Esophagus squamous epithelium (tissue), 5 donors: ENCODE results near the gene ADCY7. TPM values are rescaled to one million over a fixed set of nuclear protein-coding genes. Genes with fewer than 3 reads are reported as not detected.

Experiments used
- DNase-seq: peaks from one replicate; lab custom pipeline; 2025; lab: John Stamatoyannopoulos, UW
- H3K27ac ChIP-seq, 4 donors: fragments of 200-600 bp; sonication (generic); one replicate each; pipeline ENCODE4 v1.5.1; 2016 to 2019; ENCODE audit warnings: mild to moderate bottlenecking in 1 of 4
- H3K27me3 ChIP-seq, 4 donors: fragments of 200-600 bp; sonication (generic); 1 replicate in 3 of 4; 2 replicates in 1 of 4; pipeline versions ENCODE4 v1.5.1 to v1.6.0; 2017 to 2021; ENCODE audit warnings: antibody characterized with exemption in 1 of 4
- H3K36me3 ChIP-seq, 3 donors: fragments of 200-600 bp; sonication (generic); one replicate each; pipeline ENCODE4 v1.5.1; 2016 to 2019
- H3K4me1 ChIP-seq, 3 donors: fragments of 200-600 bp; sonication (generic); one replicate each; pipeline ENCODE4 v1.5.1; 2017 to 2019
- H3K4me3 ChIP-seq, 4 donors: fragments of 200-600 bp; sonication (generic); 1 replicate in 3 of 4; 2 replicates in 1 of 4; pipeline ENCODE4 v1.5.1; 2016 to 2019; ENCODE audit warnings: mild to moderate bottlenecking in 2 of 4, moderate library complexity in 1 of 4
- H3K9me3 ChIP-seq, 3 donors: fragments of 200-600 bp; sonication (generic); one replicate each; pipeline ENCODE4 v1.5.1; 2016 to 2019
- CTCF ChIP-seq, 6 experiments: fragments of 450-650 bp in 4 of 6; fragments of 200-600 bp in 2 of 6; sonication (generic) in 2 of 6; IDR thresholded peaks; one replicate each; pipeline ENCODE4 v1.5.1; 2016 to 2019; ENCODE audit warnings: antibody characterized with exemption in 6 of 6, mild to moderate bottlenecking in 4 of 6, moderate library complexity in 4 of 6
- POLR2A ChIP-seq, 4 donors: fragments of 450-650 bp; IDR thresholded peaks; one replicate each; pipeline ENCODE4 v1.6.1; 2017; ENCODE audit warnings: antibody characterized with exemption in 4 of 4, mild to moderate bottlenecking in 4 of 4, moderate library complexity in 3 of 4
- WGBS, 2 donors: methylation state at CpG; one replicate each; pipeline ENCODE4 v1.1.5; 2018; 5-methylcytosine and 5-hydroxymethylcytosine counted together
- intact Hi-C: fragments of 100-400 bp; cut with DNase I; formaldehyde crosslinking; loops from one replicate; pipeline ENCODE4 v1.15.0; 2022
- total RNA-seq, 4 donors: library from RNA; depleted of rRNA; stranded (reverse); fragments of >200 nt; gene quantifications; one replicate each; pipeline ENCODE4 v1.1.0, GENCODE V29; 2016
- donor health status: DM: yes; HTN: yes; CAD: no.

Gene ADCY7
- total RNA-seq, 4 donors from 2014 or later: 21.2 to 23.9 (median 23.3) TPM

GRCh38 chr16:50289950-50290764, 23.8 kb downstream of the ADCY7 start:
- WGBS, 2 donors: 86 to 88% methylated on average over 9 to 17 of the region's 30 CpGs
- DNase-seq: no peak
- no peak overlapping the region for H3K27ac ChIP-seq
- no peaks in the 10 kb centered on the region for H3K27me3 ChIP-seq
- no peak overlapping the region for H3K4me3 ChIP-seq
- peaks cover 0 to 8% (median 0%) of the 10 kb centered on the region in 3 donors for H3K4me1 ChIP-seq
- H3K36me3 ChIP-seq: peaks cover 0 to 83% (median 0%) of the 10 kb centered on the region in 3 donors
- intact Hi-C loops: no loop called here
- peaks cover 0 to 4% (median 0%) of the 10 kb centered on the region in 3 donors for H3K9me3 ChIP-seq
- TF ChIP-seq POLR2A (IDR thresholded peaks at IDR 0.05): no peak

- H3K9me3 ChIP-seq: peaks cover 0 to 4% (median 0%) of the 10 kb centered on the region in 3 donors
- H3K27me3 ChIP-seq: no peaks in the 10 kb centered on the region
- H3K36me3 ChIP-seq: peaks cover 0 to 90% (median 0%) of the 10 kb centered on the region in 3 donors
- no peak for DNase-seq
- 100% methylated on average over 2 of the region's 6 CpGs; no CpG with 5 or more reads in 1 of the 2 donors for whole genome bisulfite sequencing, 2 donors
- intact Hi-C loops: no loop called here
- H3K27ac ChIP-seq: no peak overlapping the region
- no peak overlapping the region for H3K4me3 ChIP-seq
- H3K4me1 ChIP-seq: peaks cover 0 to 1% (median 0%) of the 10 kb centered on the region in 3 donors
- TF ChIP-seq CTCF (IDR thresholded peaks at IDR 0.05) (no peak), POLR2A (IDR thresholded peaks at IDR 0.05) (no peak)
These were observed 24.5 kb downstream of the ADCY7 start for GRCh38 chr16:50290856-50291255.

- Histone ChIP-seq H3K4me1 (no peaks in the 10 kb centered on the region), H3K36me3 (peaks cover 0 to 94% (median 0%) of the 10 kb centered on the region in 3 donors), H3K4me3 (no peak overlapping the region), H3K27me3 (no peaks in the 10 kb centered on the region), H3K9me3 (no peaks in the 10 kb centered on the region), H3K27ac (no peak overlapping the region)
- intact Hi-C loops: no loop called here
- 91% methylated on average over 4 of the region's 26 CpGs; no CpG with 5 or more reads in 1 of the 2 donors for WGBS, 2 donors
- DNase-seq: no peak
- TF ChIP-seq POLR2A (IDR thresholded peaks at IDR 0.05) (no peak), CTCF (IDR thresholded peaks at IDR 0.05) (no peak)
These were observed 25.6 kb downstream of the ADCY7 start for GRCh38 chr16:50291719-50292565.

GRCh38 chr16:50292566-50292948, 26.2 kb downstream of the ADCY7 start:
- Histone ChIP-seq H3K4me3 (no peak overlapping the region), H3K27me3 (no peaks in the 10 kb centered on the region), H3K27ac (no peak overlapping the region), H3K36me3 (peaks cover 0 to 98% (median 0%) of the 10 kb centered on the region in 3 donors), H3K9me3 (no peaks in the 10 kb centered on the region), H3K4me1 (no peaks in the 10 kb centered on the region)
- intact Hi-C loops: no loop called here
- 92 to 95% methylated on average over 4 to 7 of the region's 12 CpGs for WGBS, 2 donors
- no peak for TF ChIP-seq CTCF (IDR thresholded peaks at IDR 0.05)
- no peak for TF ChIP-seq POLR2A (IDR thresholded peaks at IDR 0.05)
- no peak for DNase-seq

GRCh38 chr16:50293041-50293783, 26.9 kb downstream of the ADCY7 start:
- Histone ChIP-seq H3K9me3 (no peaks in the 10 kb centered on the region), H3K4me3 (no peak overlapping the region), H3K27me3 (no peaks in the 10 kb centered on the region), H3K36me3 (peaks cover 0 to 98% (median 0%) of the 10 kb centered on the region in 3 donors), H3K27ac (no peak overlapping the region), H3K4me1 (no peaks in the 10 kb centered on the region)
- TF ChIP-seq POLR2A (IDR thresholded peaks at IDR 0.05): no peak
- intact Hi-C loops: no loop called here
- 93 to 100% methylated on average over 2 to 3 of the region's 20 CpGs for WGBS, 2 donors
- DNase-seq: no peak
